GM12878 (cell line): ENCODE measurements around the gene TRPM8. TPM values are rescaled to one million over a fixed set of nuclear protein-coding genes. Genes with fewer than 3 reads are reported as not detected.

Source experiments
- ATAC-seq: fragments of 200-7000 bp; cut with Tn5 transposase; 3 replicates; pipeline ENCODE4 v1.9.1; 2020; ENCODE audit warnings: mild to moderate bottlenecking, moderate library complexity
- BruUV-seq: library from RNA; stranded (reverse); fragments of 400-500 nt; replicated peaks from 2 replicates; lab custom pipeline; 2021; lab: Mats Ljungman, UMichigan
- CTCF ChIA-PET: fragments of 300-600 bp; sonication (Branson Sonifier 250); formaldehyde crosslinking; extraction: SDS; loops from one replicate; lab custom pipeline; 2021; ENCODE audit warnings: inconsistent platforms; lab: Yijun Ruan, JAX
- POLR2A ChIA-PET: fragments of 350-600 bp; formaldehyde crosslinking; extraction: SDS; loops from one replicate; lab custom pipeline; 2021; ENCODE audit warnings: inconsistent platforms; lab: Charles Lee
- RAD21 ChIA-PET: fragments of 300-600 bp; sonication (Branson Sonifier 250); formaldehyde crosslinking; loops from one replicate; lab custom pipeline; 2023; ENCODE audit warnings: antibody characterized with exemption; ENCODE audit not compliant: unreplicated experiment; lab: Charles Lee
- SMC1A ChIA-PET: fragments of 300-600 bp; sonication (Branson Sonifier 250); formaldehyde crosslinking; loops from one replicate; lab custom pipeline; 2023; ENCODE audit not compliant: unreplicated experiment, uncharacterized antibody; lab: Charles Lee
- DNase-seq: peaks from one replicate; pipeline ENCODE4 v3.0.0-alpha.2; 2011; ENCODE audit warnings: low read depth, low spot score
- FAIRE-seq: peaks from 3 replicates; lab custom pipeline; 2011; peaks lifted over from hg19 to GRCh38; lab: Jason Lieb, UNC
- H2AFZ ChIP-seq: 2 replicates; pipeline ENCODE4 v1.6.0; 2011; ENCODE audit warnings: low read depth, low read length, control low read depth; ENCODE audit not compliant: control insufficient read depth
- H3K27ac ChIP-seq: 2 replicates; pipeline ENCODE4 v1.5.1; 2011; ENCODE audit warnings: control low read depth; ENCODE audit not compliant: control insufficient read depth, insufficient read depth
- H3K27me3 ChIP-seq, 2 experiments: replicated peaks in 1 of 2; 2 replicates each; pipeline versions ENCODE4 v1.6.0 to v1.6.1; 2011; ENCODE audit warnings: low read length in 1 of 2; ENCODE audit not compliant: control insufficient read depth in 2 of 2, insufficient read depth in 2 of 2
- H3K36me3 ChIP-seq, 2 experiments: 2 replicates each; pipeline ENCODE4 v1.5.1; 2011; ENCODE audit warnings: low read length in 1 of 2; ENCODE audit not compliant: control insufficient read depth in 2 of 2, insufficient read depth in 2 of 2
- H3K4me1 ChIP-seq: 2 replicates; pipeline ENCODE4 v1.6.1; 2011; ENCODE audit warnings: mild to moderate bottlenecking, low read length, moderate library complexity, mixed read lengths; ENCODE audit not compliant: control insufficient read depth, insufficient read depth
- H3K4me2 ChIP-seq: 2 replicates; pipeline ENCODE4 v1.6.0; 2011; ENCODE audit warnings: control low read depth; ENCODE audit not compliant: control insufficient read depth, insufficient read depth
- H3K4me3 ChIP-seq: fragments of 200-600 bp; sonication (generic); 2 replicates; pipeline ENCODE4 v1.5.1; 2016
- H3K79me2 ChIP-seq: 2 replicates; pipeline ENCODE4 v1.6.0; 2011; ENCODE audit warnings: low read length; ENCODE audit not compliant: control insufficient read depth, insufficient read depth
- H3K9ac ChIP-seq: 2 replicates; pipeline ENCODE4 v1.8.0; 2011; ENCODE audit warnings: low read length, control low read depth, mixed read lengths; ENCODE audit not compliant: control insufficient read depth, insufficient read depth
- H3K9me3 ChIP-seq: replicated peaks from 3 replicates; pipeline ENCODE4 v1.5.1; 2011; ENCODE audit warnings: mild to moderate bottlenecking, low read length; ENCODE audit not compliant: control insufficient read depth, insufficient read depth
- H4K20me1 ChIP-seq: 2 replicates; pipeline ENCODE4 v1.6.0; 2011; ENCODE audit not compliant: control insufficient read depth, insufficient read depth
- GABPA ChIP-seq: IDR thresholded peaks from 2 replicates; pipeline ENCODE4 v1.6.1; 2014; ENCODE audit warnings: antibody characterized with exemption, low read depth, mild to moderate bottlenecking, inconsistent platforms
- GATAD2B ChIP-seq: fragments of 450-650 bp; conservative IDR thresholded peaks from 2 replicates; pipeline ENCODE4 v1.6.1; 2017; ENCODE audit warnings: low read depth, mild to moderate bottlenecking, moderate library complexity
- PBX3 ChIP-seq: IDR thresholded peaks from 2 replicates; pipeline ENCODE4 v1.6.1; 2011; ENCODE audit warnings: mild to moderate bottlenecking, low read depth, low read length, moderate library complexity; ENCODE audit not compliant: insufficient replicate concordance
- SREBF1 ChIP-seq: IDR thresholded peaks from 2 replicates; pipeline ENCODE4 v1.6.1; 2012; ENCODE audit warnings: mild to moderate bottlenecking, low read length
- SREBF2 ChIP-seq: IDR thresholded peaks from 2 replicates; pipeline ENCODE4 v1.6.1; 2012; ENCODE audit warnings: mild to moderate bottlenecking, low read length
- WGBS: methylation state at CpG from one replicate; pipeline ENCODE4 v1.1.6; 2016; ENCODE audit warnings: low lambda C conversion rate; ENCODE audit not compliant: insufficient replicate concordance, insufficient coverage; ENCODE audit errors: missing lambda C conversion rate; 5-methylcytosine and 5-hydroxymethylcytosine counted together
- in situ Hi-C: fragments of 300-500 bp; cut with MboI; formaldehyde crosslinking; loops from 9 replicates; pipeline ENCODE4 v1.14.3; 2018; ENCODE audit warnings: mixed read lengths
- intact Hi-C: fragments of 100-400 bp; cut with micrococcal nuclease; formaldehyde crosslinking; loops from one replicate; pipeline ENCODE4 v1.14.2; 2022; ENCODE audit not compliant: unreplicated experiment
- polyA plus RNA-seq, 11 experiments: library from polyadenylated mRNA; depleted of rRNA in 4 of 11; unstranded in 6 of 11; stranded (reverse) in 5 of 11; fragments of >200 nt; fragmentation: Nextera tagmentation in 4 of 11; fragmentation: Illumina TruSeq in 1 of 11; extraction: Ambion mirVana in 4 of 11; extraction: Trizol in 1 of 11; gene quantifications; 1 replicate in 1 of 11; 2 replicates in 10 of 11; pipeline versions ENCODE4 v1.2.1 to v1.2.3, GENCODE V29; 2011 to 2016; ENCODE audit warnings: inconsistent platforms in 2 of 11, missing spikeins in 2 of 11, low read depth in 1 of 11
- total RNA-seq, 4 experiments: library from RNA; depleted of rRNA in 3 of 4; stranded (reverse); fragments of >200 nt in 3 of 4; fragmentation: Illumina TruSeq in 1 of 4; extraction: Trizol in 1 of 4; gene quantifications; 2 replicates each; pipeline versions ENCODE4 v1.2.1 to v1.2.3, GENCODE V29; 2013 to 2021

Gene TRPM8
- total and polyA plus RNA-seq, 10 of the 15 experiments (the other 5 are each of a cell fraction or from before 2014, with no cell fraction given) = 3.9 TPM; not detected in 9

DNA sequence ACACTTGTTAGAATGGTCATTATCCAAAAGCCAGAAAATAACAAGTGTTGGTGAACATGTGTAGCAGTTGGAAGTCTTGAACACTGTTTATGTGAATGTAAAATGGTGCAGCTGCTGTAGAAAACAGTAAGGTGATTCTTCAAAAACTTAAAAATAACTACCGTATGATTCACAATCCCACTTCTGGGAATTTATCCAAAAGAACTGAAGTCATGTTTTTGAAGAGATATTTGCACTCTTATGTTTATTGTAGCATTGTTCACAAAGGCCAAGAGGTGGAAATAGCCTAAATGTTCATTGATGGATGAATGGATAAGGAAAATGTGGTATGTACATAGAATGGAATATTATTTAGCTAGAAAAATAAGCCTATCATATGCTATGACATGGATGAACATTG lies 127.0 kb downstream of the TRPM8 start:
- ChIA-PET SMC1A (no interaction called here), RAD21 (no interaction called here), POLR2A (no interaction called here), CTCF (no interaction called here)
- WGBS = 47% methylated on average over 1 of the region's 1 CpG
- no peaks in the 10 kb centered on the region for H3K79me2 ChIP-seq
- no peaks in the 10 kb centered on the region for H3K9me3 ChIP-seq
- no peak overlapping the region for H2AFZ ChIP-seq
- no peaks in the 10 kb centered on the region for H3K36me3 ChIP-seq
- H3K27ac ChIP-seq = no peak overlapping the region
- no peaks in the 10 kb centered on the region for H4K20me1 ChIP-seq
- no peaks in the 10 kb centered on the region for H3K4me1 ChIP-seq
- BruUV-seq = no TSS peak
- ATAC-seq = no peak
- no peaks in the 10 kb centered on the region for H3K27me3 ChIP-seq
- DNase-seq = no peak
- H3K4me2 ChIP-seq = no peak overlapping the region
- intact Hi-C loops = no loop called here
- TF ChIP-seq GATAD2B (no peak), PBX3 (no peak), SREBF2 (no peak)
- FAIRE-seq = no peak
- H3K9ac ChIP-seq = no peak overlapping the region
- H3K4me3 ChIP-seq = no peak overlapping the region
- in situ Hi-C loops = no loop called here

DNA sequence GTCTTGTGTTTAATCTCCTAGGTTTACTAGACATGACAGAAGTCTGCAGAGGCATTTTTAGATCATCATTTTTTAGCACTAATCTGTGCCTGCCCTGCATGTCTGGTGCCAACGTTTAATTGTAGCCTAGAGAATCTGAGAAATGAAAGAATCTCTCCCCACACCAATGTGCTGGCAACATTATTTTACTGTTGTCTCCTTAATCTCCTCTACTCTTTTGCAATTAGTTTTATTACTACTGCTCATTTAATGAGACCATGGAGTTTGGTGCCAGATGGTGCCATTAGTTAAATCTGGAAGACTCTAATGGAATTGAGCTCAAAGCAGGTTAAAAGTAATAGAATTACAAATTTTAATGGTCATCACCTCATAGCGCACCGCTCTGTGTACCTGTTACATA lies 129.3 kb downstream of the TRPM8 start:
- Histone ChIP-seq H3K4me2 (no peak overlapping the region), H3K27ac (no peak overlapping the region), H2AFZ (no peak overlapping the region), H4K20me1 (no peaks in the 10 kb centered on the region)
- WGBS = 54% methylated on average over 3 of the region's 3 CpGs
- no peak for TF ChIP-seq GABPA
- no peak for TF ChIP-seq SREBF1
- TF ChIP-seq, all 136 proteins: peak for 0
- no peak for ATAC-seq
- Histone ChIP-seq H3K9ac (no peak overlapping the region), H3K4me3 (no peak overlapping the region), H3K27me3 (no peaks in the 10 kb centered on the region), H3K79me2 (no peaks in the 10 kb centered on the region), H3K4me1 (no peaks in the 10 kb centered on the region), H3K9me3 (no peaks in the 10 kb centered on the region), H3K36me3 (no peaks in the 10 kb centered on the region)
- ChIA-PET SMC1A (no interaction called here), POLR2A (no interaction called here), CTCF (no interaction called here), RAD21 (no interaction called here)
- intact Hi-C loops = no loop called here
- no peak for FAIRE-seq
- no TSS peak for BruUV-seq
- in situ Hi-C loops = no loop called here
- DNase-seq = no peak
